Panc1 (cell line): Measurements from ENCODE around the gene CHD1L. TPM values are rescaled to one million over a fixed set of nuclear protein-coding genes. Genes with fewer than 3 reads are reported as not detected.

Experiments
- ATAC-seq: fragments of 200-7000 bp; cut with Tn5 transposase; 2 replicates; pipeline ENCODE4 v1.9.1; 2020; ENCODE audit warnings: mild to moderate bottlenecking, moderate library complexity
- BruUV-seq: library from RNA; stranded (reverse); fragments of 400-500 nt; replicated peaks from 2 replicates; lab custom pipeline; 2021; lab: Mats Ljungman, UMichigan
- CTCF ChIA-PET: fragments of 300-600 bp; sonication (Branson Sonifier 250); formaldehyde crosslinking; loops from one replicate; lab custom pipeline; 2022; ENCODE audit warnings: antibody characterized with exemption; lab: Charles Lee
- POLR2A ChIA-PET: fragments of 300-600 bp; sonication (Branson Sonifier 250); formaldehyde crosslinking; loops from one replicate; lab custom pipeline; 2022; ENCODE audit warnings: antibody characterized with exemption; lab: Charles Lee
- DNase-seq: peaks from one replicate; pipeline ENCODE4 v3.0.0-alpha.2; 2010; ENCODE audit warnings: low read depth, low spot score
- H3K27ac ChIP-seq: 2 replicates; pipeline ENCODE4 v1.5.1; 2011; ENCODE audit warnings: mild to moderate bottlenecking, low read length, inconsistent platforms
- H3K27me3 ChIP-seq: fragments of 200-500 bp; sonication (Bioruptor generic); 2 replicates; pipeline ENCODE4 v1.6.0; 2014; ENCODE audit warnings: low read length, inconsistent platforms; ENCODE audit not compliant: control insufficient read depth, insufficient read depth
- H3K36me3 ChIP-seq: fragments of 200-500 bp; sonication (Bioruptor generic); 2 replicates; pipeline ENCODE4 v1.5.1; 2014; ENCODE audit warnings: inconsistent platforms, mild to moderate bottlenecking, low read length, moderate library complexity; ENCODE audit not compliant: control insufficient read depth, insufficient read depth
- H3K4me1 ChIP-seq: 2 replicates; pipeline ENCODE4 v1.5.1; 2011; ENCODE audit warnings: inconsistent platforms, mild to moderate bottlenecking, low read length, moderate library complexity; ENCODE audit not compliant: control insufficient read depth, insufficient read depth
- H3K4me3 ChIP-seq, 2 experiments: 2 replicates each; pipeline ENCODE4 v1.5.1; 2011 to 2012; ENCODE audit warnings: low read depth in 2 of 2, low read length in 2 of 2, mild to moderate bottlenecking in 2 of 2, inconsistent platforms in 1 of 2, moderate library complexity in 1 of 2
- H3K9me3 ChIP-seq: fragments of 200-500 bp; sonication (Bioruptor generic); 2 replicates; pipeline ENCODE4 v1.5.1; 2014; ENCODE audit warnings: low read depth, mild to moderate bottlenecking, inconsistent platforms, low read length, moderate library complexity; ENCODE audit not compliant: control insufficient read depth, insufficient read depth
- CTCF ChIP-seq: fragments of 450-650 bp; IDR thresholded peaks from 2 replicates; pipeline ENCODE4 v1.5.1; 2017; ENCODE audit warnings: mild to moderate bottlenecking
- POLR2AphosphoS5 ChIP-seq: IDR thresholded peaks from 2 replicates; pipeline ENCODE4 v1.6.1; 2012; ENCODE audit warnings: mild to moderate bottlenecking, low read depth, low read length, moderate library complexity
- REST ChIP-seq, 2 experiments: IDR thresholded peaks; 2 replicates each; pipeline ENCODE4 v1.6.1; 2011 to 2012; ENCODE audit warnings: low read depth in 2 of 2, control low read depth in 1 of 2, low read length in 1 of 2, mild to moderate bottlenecking in 1 of 2, moderate library complexity in 1 of 2; ENCODE audit not compliant: insufficient read depth in 1 of 2
- SIN3A ChIP-seq: IDR thresholded peaks from 2 replicates; pipeline ENCODE4 v1.6.1; 2012; ENCODE audit warnings: low read depth, mild to moderate bottlenecking, low read length, moderate library complexity, borderline replicate concordance; ENCODE audit not compliant: insufficient read depth
- TCF7L2 ChIP-seq: IDR thresholded peaks from 2 replicates; pipeline ENCODE4 v1.6.1; 2011; ENCODE audit warnings: mild to moderate bottlenecking, low read depth, low read length, inconsistent platforms
- in situ Hi-C: cut with HindIII; loops from 2 replicates; pipeline ENCODE4 v1.10.0; 2016; ENCODE audit warnings: low sequenced_read_pairs, low pct_unique_long_range_greater_than_20kb
- intact Hi-C: fragments of 100-400 bp; cut with micrococcal nuclease; formaldehyde crosslinking; loops from one replicate; pipeline ENCODE4 v1.10.0; 2022; ENCODE audit not compliant: unreplicated experiment
- total RNA-seq: library from RNA; stranded (reverse); gene quantifications from one replicate; pipeline ENCODE4 v1.2.1, GENCODE V29; 2021; ENCODE audit not compliant: unreplicated experiment

Gene CHD1L
- total RNA-seq, 1 experiment from 2014 or later, result 48.3 TPM

- H3K4me1 ChIP-seq, result no peaks in the 10 kb centered on the region
- intact Hi-C loops, result no loop called here
- TF ChIP-seq CTCF (no peak), REST (IDR thresholded peaks at IDR 0.05; ENCODE audit: insufficient read depth in 1 of 2, low read depth in 2 of 2, low read length in 1 of 2) (no peak), POLR2AphosphoS5 (no peak), SIN3A (no peak)
- no peaks in the 10 kb centered on the region for H3K9me3 ChIP-seq
- no peak overlapping the region for H3K4me3 ChIP-seq
- peaks cover 16% of the 10 kb centered on the region; the same call in 1 of the 2 replicates for H3K27me3 ChIP-seq
- ATAC-seq (no peak), DNase-seq (no peak)
- CTCF ChIA-PET, result no interaction called here
- H3K36me3 ChIP-seq, result no peaks in the 10 kb centered on the region
- H3K27ac ChIP-seq, result no peak overlapping the region
- POLR2A ChIA-PET, result no interaction called here
- no TSS peak for BruUV-seq
- in situ Hi-C loops, result no loop called here
Observed at GRCh38 chr1:147217141-147217540, 25.3 kb upstream of the CHD1L start.

GRCh38 chr1:147218606-147219005 is 23.9 kb upstream of the CHD1L start:
- ATAC-seq (no peak), DNase-seq (no peak)
- Histone ChIP-seq H3K4me3 (no peak overlapping the region), H3K36me3 (no peaks in the 10 kb centered on the region), H3K9me3 (no peaks in the 10 kb centered on the region), H3K27ac (no peak overlapping the region), H3K27me3 (peaks cover 13% of the 10 kb centered on the region; the same call in 1 of the 2 replicates), H3K4me1 (no peaks in the 10 kb centered on the region)
- in situ Hi-C loops (no loop called here), intact Hi-C loops (no loop called here)
- TF ChIP-seq POLR2AphosphoS5 (no peak), TCF7L2 (no peak), CTCF (no peak), SIN3A (no peak), REST (IDR thresholded peaks at IDR 0.05; ENCODE audit: insufficient read depth in 1 of 2, low read depth in 2 of 2, low read length in 1 of 2) (no peak)
- ChIA-PET POLR2A (no interaction called here), CTCF (no interaction called here)
- no TSS peak for BruUV-seq
